ENCODE measurements around the gene YDJC. TPM values are rescaled to one million over a fixed set of nuclear protein-coding genes. Genes with fewer than 3 reads are reported as not detected.

The YDJC gene
- total RNA-seq, 4 donors from 2014 or later: 10.9 to 42.5 (median 16.0) TPM

GRCh38 chr22:21657020-21657359 lies 27.2 kb upstream of the YDJC start:
- intact Hi-C loops (cut with DNase I; ENCODE audit: low total_unique reads): no loop called here
- Histone ChIP-seq H3K4me1 (no peaks in the 10 kb centered on the region), H3K27ac (no peak overlapping the region), H3K4me3 (no peak overlapping the region), H3K27me3 (peaks cover 0 to 8% of the 10 kb centered on the region in 2 donors), H3K9me3 (no peaks in the 10 kb centered on the region), H3K36me3 (no peaks in the 10 kb centered on the region)
- TF ChIP-seq CTCF (IDR thresholded peaks at IDR 0.05) (no peak), POLR2A (IDR thresholded peaks at IDR 0.05) (no peak)
- no peak for DNase-seq

GRCh38 chr22:21652547-21653545 lies 23.0 kb upstream of the YDJC start:
- DNase-seq: no peak
- Histone ChIP-seq H3K27me3 (peaks cover 0 to 5% of the 10 kb centered on the region in 2 donors), H3K36me3 (no peaks in the 10 kb centered on the region), H3K4me3 (peak overlapping the region; percentile 44 to 46), H3K27ac (no peak overlapping the region), H3K9me3 (no peaks in the 10 kb centered on the region), H3K4me1 (peaks cover 0 to 7% of the 10 kb centered on the region in 2 donors)
- no peak for TF ChIP-seq POLR2A (IDR thresholded peaks at IDR 0.05)
- no peak for TF ChIP-seq CTCF (IDR thresholded peaks at IDR 0.05)
- intact Hi-C loops (cut with DNase I; ENCODE audit: low total_unique reads): no loop called here

DNA sequence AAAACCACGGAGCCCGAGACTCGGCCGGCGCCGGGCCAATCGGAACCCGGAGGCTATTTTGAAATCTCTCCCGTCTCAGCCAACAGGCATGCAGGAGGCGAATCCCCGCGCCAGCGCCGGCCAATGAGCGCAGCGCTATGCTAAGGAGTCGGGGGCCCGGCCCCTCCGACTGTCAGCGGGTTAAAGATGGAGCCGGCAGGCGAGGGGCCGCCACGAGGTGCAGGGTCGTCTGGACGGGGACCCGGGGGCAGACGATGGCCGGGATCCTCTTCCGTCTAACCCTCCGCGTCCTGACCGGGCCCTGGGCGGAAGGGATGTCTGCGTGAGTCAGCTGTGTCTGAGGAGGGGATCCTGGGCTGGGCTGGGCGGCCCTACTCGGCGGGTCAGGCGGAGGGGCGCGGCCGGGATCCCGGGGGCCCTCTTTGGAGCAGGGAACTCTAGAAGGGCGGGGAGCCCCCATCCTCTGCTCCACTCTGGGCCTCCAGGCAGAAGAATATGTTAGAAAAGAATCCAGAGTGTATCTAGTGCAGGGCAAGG lies 22.3 kb upstream of the YDJC start:
- Histone ChIP-seq H3K4me3 (peak overlapping the region; percentile 44 to 46), H3K27me3 (no peaks in the 10 kb centered on the region), H3K36me3 (no peaks in the 10 kb centered on the region), H3K4me1 (peaks cover 0 to 7% of the 10 kb centered on the region in 2 donors), H3K27ac (no peak overlapping the region), H3K9me3 (no peaks in the 10 kb centered on the region)
- DNase-seq: peak; percentile 81 to 84
- no peak for TF ChIP-seq POLR2A (IDR thresholded peaks at IDR 0.05)
- TF ChIP-seq CTCF (IDR thresholded peaks at IDR 0.05): no peak
- intact Hi-C loops (cut with DNase I; ENCODE audit: low total_unique reads): no loop called here

- H3K27ac ChIP-seq: no peak overlapping the region
- H3K36me3 ChIP-seq: no peaks in the 10 kb centered on the region
- DNase-seq: no peak
- peak overlapping the region; percentile 44 to 46 for H3K4me3 ChIP-seq
- intact Hi-C loops (cut with DNase I; ENCODE audit: low total_unique reads): no loop called here
- TF ChIP-seq CTCF (IDR thresholded peaks at IDR 0.05) (no peak), POLR2A (IDR thresholded peaks at IDR 0.05) (no peak)
- no peaks in the 10 kb centered on the region for H3K27me3 ChIP-seq
- H3K4me1 ChIP-seq: peaks cover 0 to 7% of the 10 kb centered on the region in 2 donors
- no peaks in the 10 kb centered on the region for H3K9me3 ChIP-seq
These were observed 21.7 kb upstream of the YDJC start for GRCh38 chr22:21651521-21652009.

Measured in uterus (tissue), 4 donors.